GM21723 (cell line): Measurements from ENCODE around the gene VIPR2.
"Not testable (repeated sequence)": the region's sequence is repeated elsewhere in the genome, so short reads cannot be mapped to it uniquely, and the experiment has no call there.

Experiments used
- ATAC-seq: cut with Tn5 transposase; IDR thresholded peaks from one replicate; pipeline ENCODE4 v1.9.1; 2021; ENCODE audit warnings: mild to moderate bottlenecking, moderate library complexity; ENCODE audit not compliant: unreplicated experiment

Gene VIPR2

GRCh38 chr7:159014297-159015062 lies 130.2 kb downstream of the VIPR2 start:
- no peak for ATAC-seq

DNA sequence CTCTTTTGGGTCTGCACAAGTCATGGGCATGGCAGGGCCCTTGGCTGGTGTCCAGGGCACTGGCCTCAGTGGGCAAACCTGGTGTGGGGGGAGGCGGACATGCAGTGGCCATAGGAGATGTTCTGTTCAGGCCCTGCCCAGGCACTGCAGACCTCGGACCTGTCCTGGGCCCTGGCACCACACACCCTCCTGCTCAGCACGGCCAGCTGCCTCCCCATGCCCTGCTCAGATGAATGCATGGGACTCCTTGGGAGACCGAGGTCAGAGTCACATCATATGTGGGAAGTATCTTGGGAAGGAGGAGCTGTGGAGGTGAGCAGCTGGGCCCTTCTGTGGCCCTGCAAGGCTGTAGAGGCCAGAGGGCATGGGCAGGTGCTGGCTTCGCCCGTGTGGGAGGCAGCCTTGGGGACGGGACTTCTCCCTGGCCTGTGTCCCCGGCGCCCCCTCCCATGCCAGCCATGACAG lies 130.8 kb downstream of the VIPR2 start:
- no peak for ATAC-seq

DNA sequence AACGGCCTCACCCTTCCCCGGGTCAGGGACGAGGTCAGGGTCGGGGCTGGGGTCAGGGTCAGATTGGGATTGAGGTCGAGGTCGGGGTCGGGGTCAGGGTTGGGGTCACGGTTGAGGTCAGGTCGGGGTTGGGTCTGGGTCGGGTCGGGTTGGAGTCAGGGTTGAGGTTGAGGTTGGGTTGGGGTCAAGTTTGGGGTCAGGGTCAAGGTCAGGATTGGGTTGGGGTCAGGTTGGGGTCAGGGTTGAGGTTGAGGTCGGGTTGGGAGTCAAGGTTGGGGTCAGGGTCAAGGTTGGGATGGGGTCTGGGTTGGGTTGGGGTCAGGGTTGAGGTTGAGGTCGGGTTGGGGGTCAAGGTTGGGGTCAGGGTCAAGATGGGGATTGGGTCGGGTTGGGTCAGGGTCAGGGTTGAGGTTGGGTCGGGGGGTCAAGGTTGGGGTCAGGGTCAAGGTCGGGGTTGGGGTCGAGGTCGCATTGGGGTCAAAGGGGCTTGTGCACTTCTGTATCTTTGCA lies 131.4 kb downstream of the VIPR2 start:
- ATAC-seq, result no peak

- ATAC-seq, result no peak
Measured at GRCh38 chr7:159012353-159013069, 132.2 kb downstream of the VIPR2 start.

DNA sequence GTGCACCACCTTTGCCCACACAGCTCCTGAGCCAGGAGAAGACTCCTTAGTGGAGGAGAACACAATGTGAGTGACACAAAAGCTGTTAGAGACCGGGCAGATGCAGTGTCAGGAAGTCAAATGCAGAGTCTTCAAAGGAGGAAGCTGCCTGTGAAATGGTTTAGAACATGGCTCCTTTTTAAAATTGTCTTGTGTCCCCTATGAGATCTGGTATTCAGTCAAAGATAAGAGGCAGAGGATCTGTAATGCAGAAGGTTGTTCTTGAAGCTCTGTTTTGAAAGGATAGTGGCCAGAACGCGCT lies 133.0 kb downstream of the VIPR2 start:
- no peak for ATAC-seq

- ATAC-seq, result no peak
Measured at GRCh38 chr7:159010937-159011721, 133.5 kb downstream of the VIPR2 start.

- ATAC-seq, result no peak
Measured at GRCh38 chr7:159010411-159010810, 134.3 kb downstream of the VIPR2 start.

DNA sequence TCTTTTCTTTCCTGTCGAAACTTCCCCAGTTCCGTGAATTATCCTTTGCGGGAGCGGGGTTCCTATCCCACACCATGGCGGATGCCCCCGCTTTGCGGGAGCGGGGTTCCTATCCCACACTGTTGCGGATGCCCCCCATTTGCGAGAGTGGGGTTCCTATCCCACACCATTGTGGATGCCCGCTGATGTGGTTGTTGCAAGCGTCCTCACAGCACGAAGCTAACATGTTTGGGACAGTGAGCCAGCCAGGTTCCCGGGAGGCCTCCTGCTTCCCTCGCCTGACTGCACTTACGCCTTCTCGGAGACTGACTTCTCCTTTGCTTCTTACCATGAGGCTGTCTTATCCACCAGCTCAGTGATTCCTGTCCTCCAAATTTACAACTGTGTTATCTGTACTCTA lies 134.7 kb downstream of the VIPR2 start:
- no peak for ATAC-seq

DNA sequence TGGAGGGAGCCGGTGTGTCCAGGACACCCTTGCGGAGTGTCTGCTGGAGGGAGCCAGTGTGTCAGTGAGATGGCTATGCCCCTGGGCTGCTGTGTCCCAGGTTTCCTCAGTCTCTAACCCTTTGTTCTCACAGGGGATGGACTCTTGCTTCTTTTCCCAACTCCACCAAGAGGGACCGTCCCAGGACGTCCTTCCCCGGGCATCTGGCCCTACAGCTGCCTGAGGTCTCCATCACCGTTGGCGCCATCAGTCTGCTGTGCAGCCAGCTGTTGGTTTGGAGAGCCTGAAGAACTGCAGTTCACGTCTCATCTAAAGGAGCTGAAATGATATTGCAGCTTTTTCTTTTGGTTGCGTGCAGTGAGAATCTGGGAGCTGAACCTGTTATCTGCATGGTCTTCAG lies 136.2 kb downstream of the VIPR2 start:
- no peak for ATAC-seq

GRCh38 chr7:159007996-159008389 lies 136.7 kb downstream of the VIPR2 start:
- no peak for ATAC-seq

DNA sequence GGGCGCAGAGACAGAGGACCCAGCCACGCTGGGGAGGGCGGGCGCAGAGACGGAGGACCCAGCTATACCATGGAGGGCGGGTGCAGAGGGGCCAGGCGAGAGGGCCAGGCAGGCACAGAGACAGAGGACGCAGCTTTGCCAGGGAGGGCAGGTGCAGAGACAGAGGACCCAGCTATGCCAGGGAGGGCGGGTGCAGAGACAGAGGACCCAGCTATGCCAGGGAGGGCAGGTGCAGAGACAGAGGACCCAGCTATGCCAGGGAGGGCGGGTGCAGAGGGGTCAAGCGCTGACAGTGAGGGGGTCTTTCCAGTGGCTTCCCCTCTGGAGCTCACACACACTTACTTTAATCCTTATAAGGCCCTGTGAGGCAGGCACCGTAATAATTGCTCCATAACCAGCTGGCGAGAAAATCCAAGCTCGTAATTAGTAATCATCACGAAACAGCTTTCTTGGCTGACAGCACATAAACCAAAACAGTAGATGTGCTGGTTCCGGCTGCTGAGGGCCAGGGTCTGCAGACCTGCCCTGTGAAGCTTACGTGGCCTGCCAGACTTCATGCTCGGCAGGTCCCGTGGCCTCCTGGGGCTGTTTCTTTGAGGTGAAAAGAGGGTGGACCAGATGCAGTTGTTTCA lies 137.2 kb downstream of the VIPR2 start:
- no peak for ATAC-seq

GRCh38 chr7:159006610-159007130 lies 138.0 kb downstream of the VIPR2 start:
- ATAC-seq, result no peak

- ATAC-seq, result not testable (repeated sequence)
Measured at GRCh38 chr7:159006022-159006609, 138.6 kb downstream of the VIPR2 start.

DNA sequence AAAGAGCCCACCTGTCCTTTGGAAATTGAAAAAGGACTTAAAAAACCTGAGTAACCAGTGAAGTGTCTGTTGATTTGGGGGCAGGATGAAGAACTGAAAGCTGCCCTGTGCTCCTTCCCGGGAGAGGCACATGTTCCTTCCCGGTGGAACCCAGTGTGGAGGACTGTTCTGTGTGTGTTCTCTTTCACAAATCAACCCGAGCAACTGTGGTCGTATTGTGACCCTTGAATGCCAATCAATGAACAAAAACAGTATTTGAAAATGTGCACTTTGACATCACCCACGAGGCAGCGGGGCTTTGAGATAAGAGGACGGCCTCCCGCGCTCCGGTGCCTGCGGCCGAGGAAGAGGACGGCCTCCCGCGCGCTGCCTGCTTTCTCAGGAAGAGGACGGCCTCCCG lies 139.0 kb downstream of the VIPR2 start:
- no peak for ATAC-seq

GRCh38 chr7:159004411-159004810 lies 140.3 kb downstream of the VIPR2 start:
- ATAC-seq, result no peak

DNA sequence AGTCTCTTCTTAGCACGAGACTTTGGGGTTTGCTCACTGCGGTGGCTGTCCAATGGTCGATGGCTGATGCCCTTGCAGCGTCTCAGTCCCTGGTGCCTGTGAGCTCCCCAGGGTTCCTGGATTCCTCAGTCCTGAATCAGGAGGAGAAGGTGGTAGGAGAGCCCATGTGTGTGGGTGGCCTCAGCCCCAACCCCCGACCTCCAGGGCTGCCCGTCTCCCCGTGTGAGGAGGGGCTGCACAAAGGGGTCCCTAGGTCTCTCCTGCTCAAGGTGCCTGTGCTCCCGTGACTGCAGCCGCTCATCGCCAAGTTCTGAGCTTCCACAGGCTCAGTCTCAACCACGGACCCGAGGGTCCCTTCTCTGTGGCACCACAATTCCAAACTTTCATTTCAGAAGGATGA lies 142.9 kb downstream of the VIPR2 start:
- ATAC-seq, result no peak

GRCh38 chr7:159000859-159001435 lies 143.7 kb downstream of the VIPR2 start:
- ATAC-seq, result no peak

DNA sequence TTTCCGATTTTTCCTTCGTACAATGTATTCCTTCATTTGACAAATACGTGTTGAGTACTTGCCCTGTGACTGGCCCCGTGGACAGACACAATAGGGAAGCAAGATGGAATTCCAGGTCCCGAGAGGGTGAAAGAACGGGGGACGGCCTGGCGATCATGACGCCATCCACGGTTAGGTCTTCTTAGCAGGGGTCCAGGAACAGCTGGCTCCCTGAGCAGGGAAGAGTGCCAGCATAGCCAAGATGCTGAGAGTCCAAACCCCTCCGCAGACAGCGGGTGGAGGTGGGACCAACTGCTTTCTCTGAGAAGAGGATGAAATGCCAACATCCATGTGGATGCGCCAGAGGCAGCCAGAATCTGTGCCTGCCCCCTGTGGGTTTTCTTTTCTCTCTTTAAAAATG lies 144.6 kb downstream of the VIPR2 start:
- no peak for ATAC-seq

GRCh38 chr7:158999496-158999895 lies 145.2 kb downstream of the VIPR2 start:
- no peak for ATAC-seq

- not testable (repeated sequence) for ATAC-seq
Measured at GRCh38 chr7:158998261-158998660, 146.4 kb downstream of the VIPR2 start.
